Mammary epithelial cell (primary cell): ENCODE results near the gene PPP1R18.

Source experiments
- EZH2 ChIP-seq: IDR thresholded peaks from 2 replicates; pipeline ENCODE4 v1.6.1; 2012; ENCODE audit warnings: low read length, inconsistent platforms, borderline replicate concordance
- TF ChIP-seq, protein P1 (sequence below), 2 donors: IDR thresholded peaks in 1 of 2; conservative IDR thresholded peaks in 1 of 2; 2 replicates each; pipeline ENCODE4 v1.5.1; 2011 to 2012; ENCODE audit warnings: inconsistent platforms in 2 of 2, low read length in 2 of 2, mild to moderate bottlenecking in 2 of 2, control low read depth in 1 of 2, low read depth in 1 of 2; ENCODE audit not compliant: insufficient read depth in 1 of 2; ENCODE audit errors: extremely low read depth in 1 of 2

- TF ChIP-seq, protein P1, sequence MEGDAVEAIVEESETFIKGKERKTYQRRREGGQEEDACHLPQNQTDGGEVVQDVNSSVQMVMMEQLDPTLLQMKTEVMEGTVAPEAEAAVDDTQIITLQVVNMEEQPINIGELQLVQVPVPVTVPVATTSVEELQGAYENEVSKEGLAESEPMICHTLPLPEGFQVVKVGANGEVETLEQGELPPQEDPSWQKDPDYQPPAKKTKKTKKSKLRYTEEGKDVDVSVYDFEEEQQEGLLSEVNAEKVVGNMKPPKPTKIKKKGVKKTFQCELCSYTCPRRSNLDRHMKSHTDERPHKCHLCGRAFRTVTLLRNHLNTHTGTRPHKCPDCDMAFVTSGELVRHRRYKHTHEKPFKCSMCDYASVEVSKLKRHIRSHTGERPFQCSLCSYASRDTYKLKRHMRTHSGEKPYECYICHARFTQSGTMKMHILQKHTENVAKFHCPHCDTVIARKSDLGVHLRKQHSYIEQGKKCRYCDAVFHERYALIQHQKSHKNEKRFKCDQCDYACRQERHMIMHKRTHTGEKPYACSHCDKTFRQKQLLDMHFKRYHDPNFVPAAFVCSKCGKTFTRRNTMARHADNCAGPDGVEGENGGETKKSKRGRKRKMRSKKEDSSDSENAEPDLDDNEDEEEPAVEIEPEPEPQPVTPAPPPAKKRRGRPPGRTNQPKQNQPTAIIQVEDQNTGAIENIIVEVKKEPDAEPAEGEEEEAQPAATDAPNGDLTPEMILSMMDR (conservative IDR thresholded peaks at IDR 0.05 in 1 of 2, IDR thresholded peaks at IDR 0.05 in 1 of 2; ENCODE audit: extremely low read depth in 1 of 2, insufficient read depth in 1 of 2, low read depth in 1 of 2, low read length in 2 of 2) = no peak
- TF ChIP-seq EZH2 = no peak
These were observed 34.3 kb upstream of the PPP1R18 start for GRCh38 chr6:30720738-30721197.
